ENCODE measurements around the gene SPINK5. TPM values are rescaled to one million over a fixed set of nuclear protein-coding genes. Genes with fewer than 3 reads are reported as not detected.
A peak's percentile ranks its signal among the peaks of the same experiment; 100 is the strongest.

The SPINK5 gene
- polyA plus RNA-seq, 10 donors, result 0.07 to 4.0 (median 0.24) TPM; not detected in 2

- no peak for DNase-seq
Observed at GRCh38 chr5:148090773-148091250, 27.0 kb downstream of the SPINK5 start.

DNA sequence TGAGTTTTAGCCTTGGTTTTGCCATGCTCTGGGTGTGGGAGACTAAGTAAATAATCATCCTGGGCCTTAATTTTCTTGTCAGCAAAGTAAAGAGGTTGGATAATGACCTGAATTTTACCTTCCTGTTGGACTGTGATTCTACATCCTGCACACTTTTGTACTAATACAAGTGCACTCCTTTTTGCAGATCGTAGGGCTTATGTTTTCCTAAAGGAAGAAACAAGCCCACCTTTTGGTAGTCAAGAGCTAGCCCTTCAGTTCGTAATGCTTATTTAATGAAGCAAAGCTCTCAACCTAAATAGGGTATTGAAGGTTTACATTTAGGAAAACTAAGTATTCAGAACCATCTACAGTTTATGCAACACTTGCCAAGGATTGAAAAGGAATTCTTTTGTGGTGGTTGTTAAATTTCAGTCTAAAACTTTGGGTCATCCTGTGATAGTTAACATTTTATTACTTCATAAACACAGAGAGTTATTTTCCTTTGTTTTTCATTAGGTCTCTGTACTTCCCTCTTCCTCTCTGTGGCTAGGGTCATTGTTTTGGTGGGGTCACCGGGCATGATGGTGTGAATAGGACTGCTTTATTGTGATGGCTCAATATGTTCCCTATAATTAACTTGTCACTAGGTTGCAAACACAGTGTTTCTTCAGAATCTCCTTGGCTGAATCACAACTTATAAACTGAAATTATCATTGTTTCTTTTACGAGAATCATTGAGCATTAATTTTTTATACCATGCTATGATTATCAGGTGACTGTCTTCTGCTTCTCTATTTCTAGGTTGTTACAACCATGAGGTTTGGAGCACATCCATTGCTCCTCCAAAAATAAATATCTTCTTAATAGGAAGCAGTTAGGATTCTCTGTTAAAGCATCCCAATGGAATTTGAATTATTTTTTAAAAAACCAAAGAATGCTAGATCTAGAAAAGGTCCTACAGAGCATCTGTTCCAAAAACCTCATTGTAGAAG lies 28.5 kb downstream of the SPINK5 start:
- no peak for DNase-seq

DNA sequence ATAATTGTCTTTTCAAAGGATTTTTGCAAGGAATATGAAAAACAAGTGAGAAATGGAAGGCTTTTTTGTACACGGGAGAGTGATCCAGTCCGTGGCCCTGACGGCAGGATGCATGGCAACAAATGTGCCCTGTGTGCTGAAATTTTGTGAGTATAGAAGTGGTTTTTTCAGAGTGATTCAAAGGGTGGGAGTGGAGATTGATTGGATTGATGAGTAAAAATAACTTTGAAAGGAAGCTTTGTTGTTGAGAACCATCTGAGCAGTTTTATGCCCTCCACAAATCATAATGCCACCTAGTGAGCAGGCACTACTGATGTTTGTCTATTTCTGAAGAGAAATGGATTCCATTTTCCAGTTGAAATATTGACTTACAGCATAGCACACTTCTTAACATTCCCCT lies 30.6 kb downstream of the SPINK5 start:
- DNase-seq, result no peak

GRCh38 chr5:148104226-148104625 lies 40.4 kb downstream of the SPINK5 start:
- no peak for DNase-seq

GRCh38 chr5:148107608-148108007 lies 43.8 kb downstream of the SPINK5 start:
- no peak for DNase-seq

GRCh38 chr5:148113243-148113642 lies 49.5 kb downstream of the SPINK5 start:
- DNase-seq, result no peak

DNA sequence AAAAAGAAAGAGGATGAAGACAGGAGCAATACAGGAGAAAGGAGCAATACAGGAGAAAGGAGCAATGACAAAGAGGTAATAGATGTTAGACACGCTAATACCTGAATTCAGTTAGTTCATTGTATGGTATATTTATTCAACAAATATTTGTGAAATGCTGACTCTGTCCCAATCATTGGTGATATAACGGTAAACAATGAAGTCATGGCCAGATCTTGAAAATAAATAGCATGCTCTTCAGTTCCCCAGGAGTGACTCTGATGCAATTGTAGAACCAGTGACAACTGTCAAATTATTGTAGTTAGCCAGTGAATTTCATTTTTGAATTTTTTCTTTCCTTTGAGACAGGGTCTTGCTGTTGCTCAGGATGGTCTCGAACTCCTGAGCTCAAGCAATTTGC lies 56.5 kb downstream of the SPINK5 start:
- DNase-seq, result no peak

GRCh38 chr5:148125641-148126040 lies 61.9 kb downstream of the SPINK5 start:
- no peak for DNase-seq

GRCh38 chr5:148135091-148136048 lies 71.6 kb downstream of the SPINK5 start:
- no peak for DNase-seq

- no peak for DNase-seq
Observed at GRCh38 chr5:148140846-148141245, 77.1 kb downstream of the SPINK5 start.

GRCh38 chr5:148141645-148142044 lies 77.9 kb downstream of the SPINK5 start:
- no peak for DNase-seq

- DNase-seq, result peak; percentile 2 to 17 (median 3)
Observed at GRCh38 chr5:148145916-148146315, 82.1 kb downstream of the SPINK5 start.

DNA sequence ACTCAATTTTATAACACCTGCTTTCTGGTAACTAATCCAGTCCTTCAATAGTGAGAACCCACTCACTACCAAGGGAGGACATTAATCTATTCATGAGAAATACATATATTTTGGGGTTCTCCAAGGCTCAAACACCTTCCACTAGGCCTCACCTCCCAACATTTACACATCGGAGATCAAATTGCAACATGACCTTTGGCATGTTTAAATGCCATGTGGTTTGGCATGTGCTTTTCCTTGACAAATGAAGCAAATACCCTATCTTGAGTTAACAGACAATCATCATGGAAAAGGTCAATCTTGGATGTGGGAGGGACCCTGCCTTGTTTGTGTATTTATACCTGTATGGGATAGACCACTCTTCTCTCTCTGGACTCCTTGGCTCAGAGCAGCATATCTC lies 82.7 kb downstream of the SPINK5 start:
- no peak for DNase-seq

DNA sequence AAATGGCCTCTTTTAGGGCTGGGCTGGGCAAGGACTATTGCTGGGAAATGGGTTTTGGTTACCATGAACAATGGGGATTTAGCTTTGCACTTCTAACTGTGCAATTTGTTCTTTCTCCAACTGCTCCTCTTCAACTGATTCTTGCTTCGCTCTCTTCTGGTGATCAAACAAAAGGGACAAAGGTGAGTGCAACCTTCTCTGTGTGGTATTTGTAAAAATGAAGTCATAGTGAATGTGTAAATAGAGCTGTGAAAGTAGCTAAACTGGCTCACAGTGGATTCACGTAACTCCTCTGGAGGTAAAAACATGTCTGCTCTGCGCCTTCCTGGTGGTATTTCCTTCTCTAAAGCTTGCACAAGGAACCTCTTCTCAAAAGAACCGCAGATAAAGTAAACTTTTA lies 83.6 kb downstream of the SPINK5 start:
- no peak for DNase-seq

DNA sequence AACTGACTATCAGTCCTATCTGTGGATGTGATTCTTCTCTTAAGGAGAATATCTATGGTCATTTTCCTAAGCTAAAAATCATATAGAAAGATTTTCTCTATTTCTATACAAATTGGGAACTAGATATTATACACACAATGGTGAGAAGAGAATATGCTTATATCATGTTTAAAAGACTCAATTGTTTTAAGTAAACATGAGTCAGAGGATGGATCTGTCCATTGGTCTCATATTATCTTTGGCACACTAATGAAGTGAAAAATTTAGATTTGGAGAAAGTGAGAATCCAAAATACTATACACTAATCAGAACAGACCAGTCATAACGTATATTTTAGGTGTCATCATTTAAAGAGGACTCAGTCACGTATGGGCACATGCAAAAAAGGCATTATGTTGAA lies 88.1 kb downstream of the SPINK5 start:
- no peak for DNase-seq

DNA sequence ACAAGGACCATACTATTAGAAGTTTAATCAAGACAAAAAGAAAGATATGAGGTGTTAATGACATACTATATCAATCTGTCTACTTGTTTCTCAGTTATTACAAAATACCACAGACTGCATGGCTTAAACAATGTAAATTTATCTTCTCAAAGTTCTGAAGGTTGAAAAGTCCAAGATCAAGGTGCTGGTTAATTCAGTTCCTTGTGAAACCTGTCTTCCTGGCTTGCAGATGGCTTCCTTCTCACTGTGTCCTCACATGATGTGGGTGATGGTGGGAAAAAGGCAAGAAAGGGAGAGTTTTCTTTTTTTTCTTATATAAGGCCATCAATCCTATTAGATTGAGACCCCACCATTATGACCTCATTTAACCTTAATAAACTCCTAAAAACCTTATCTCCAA lies 89.0 kb downstream of the SPINK5 start:
- DNase-seq, result no peak

DNA sequence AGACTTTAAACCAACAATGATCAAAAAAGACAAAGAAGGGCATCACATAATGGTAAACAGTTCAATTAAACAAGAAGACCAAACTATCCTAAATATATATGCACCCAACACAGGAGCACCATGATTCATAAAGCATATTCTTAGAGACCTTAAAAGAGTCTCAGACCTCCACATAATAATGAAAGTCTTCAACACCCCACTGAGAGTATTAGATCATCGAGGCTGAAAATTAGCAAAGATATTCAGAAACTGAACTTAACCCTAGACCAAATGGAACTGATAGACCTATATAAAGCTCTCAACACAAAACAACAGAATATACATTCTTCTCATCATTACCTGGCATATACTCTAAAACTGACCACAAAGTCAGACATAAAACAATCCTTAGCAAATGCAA lies 92.8 kb downstream of the SPINK5 start:
- no peak for DNase-seq

- no peak for DNase-seq
Observed at GRCh38 chr5:148162038-148162437, 98.3 kb downstream of the SPINK5 start.

GRCh38 chr5:148163345-148163744 lies 99.6 kb downstream of the SPINK5 start:
- no peak for DNase-seq

DNA sequence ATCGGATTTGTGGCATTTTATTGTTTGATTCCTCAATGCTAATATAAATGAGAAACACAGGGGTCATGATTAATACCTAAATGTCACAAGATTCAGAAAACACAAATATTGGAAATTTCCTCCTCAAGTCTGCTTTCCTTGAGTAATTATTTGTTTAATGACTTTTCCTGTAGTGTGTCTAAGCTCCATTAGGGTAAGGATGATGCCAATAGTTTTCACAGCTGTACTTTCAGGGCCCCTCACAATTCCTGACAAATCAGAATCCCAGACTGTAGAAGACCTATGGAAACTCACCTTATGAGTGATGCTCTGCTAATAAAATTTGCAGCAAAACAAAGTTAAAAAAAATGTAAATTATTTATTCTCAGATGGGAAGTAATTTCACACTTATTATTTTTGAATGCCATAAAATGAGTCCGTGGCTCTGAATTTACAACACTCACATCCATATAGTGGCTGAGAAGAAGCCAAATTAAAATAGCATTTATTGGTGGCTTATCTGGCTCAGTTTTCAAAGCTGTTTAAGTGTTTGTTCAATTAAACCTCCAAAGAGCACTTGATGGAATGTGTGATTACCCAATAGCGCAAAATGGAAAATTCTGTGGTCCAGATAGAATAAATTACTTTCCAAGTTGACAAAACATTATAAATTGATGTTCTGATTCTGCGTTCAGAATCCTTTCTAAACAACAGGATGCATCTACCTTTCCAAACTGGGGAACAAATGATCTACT lies 102.9 kb downstream of the SPINK5 start:
- no peak for DNase-seq

DNA sequence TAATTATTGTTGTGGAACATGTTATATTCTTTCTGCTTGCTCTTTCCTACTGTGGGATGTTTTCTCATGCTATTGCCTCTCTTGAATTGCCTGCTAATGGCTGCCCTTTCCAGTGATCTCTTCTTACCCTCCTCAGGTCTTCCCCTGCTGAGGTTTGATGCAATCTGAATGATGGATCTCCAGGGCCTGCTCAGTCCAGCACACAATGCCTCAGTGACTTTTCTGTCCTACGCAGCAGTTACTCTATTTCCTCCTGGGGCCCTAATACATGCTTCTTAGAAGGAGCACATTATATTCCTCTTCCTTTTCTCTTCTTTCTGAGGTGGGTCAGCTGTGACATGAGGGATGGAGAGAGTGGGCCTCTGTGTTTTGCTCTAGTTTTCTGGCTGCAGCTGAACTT lies 104.5 kb downstream of the SPINK5 start, which contains the start of gene SPINK14:
SPINK14 (plus strand) TSS at position 301 of the 400 bp plus-strand sequence. CDS start 1,187 bp downstream, outside the sequence.
- DNase-seq, result no peak
